Fibroblast of the aortic adventitia (primary cell): ENCODE results near the gene STK4. TPM values are rescaled to one million over a fixed set of nuclear protein-coding genes. Genes with fewer than 3 reads are reported as not detected.

Experiments
- DNase-seq: peaks from one replicate; pipeline ENCODE4 v3.0.0-alpha.2; 2010; ENCODE audit warnings: low read depth
- H3K4me3 ChIP-seq: 2 replicates; pipeline ENCODE4 v1.5.1; 2011; ENCODE audit warnings: low read depth, mild to moderate bottlenecking, control low read depth, low read length, moderate library complexity
- CTCF ChIP-seq: IDR thresholded peaks from 2 replicates; pipeline ENCODE4 v1.5.1; 2011; ENCODE audit warnings: mild to moderate bottlenecking, low read length, control low read depth, inconsistent platforms; ENCODE audit not compliant: insufficient read depth
- total RNA-seq: library from RNA; depleted of rRNA; stranded (reverse); fragments of >200 nt; gene quantifications from 2 replicates; pipeline ENCODE4 v1.2.3, GENCODE V29; 2012; ENCODE audit warnings: low replicate concordance

Gene STK4
- total RNA-seq, 1 donor = 41.6 TPM

- no peak overlapping the region for H3K4me3 ChIP-seq
- no peak for DNase-seq
- peak; percentile 43 for TF ChIP-seq CTCF
Measured at GRCh38 chr20:45111799-45112471, 145.6 kb downstream of the STK4 start.

GRCh38 chr20:45112754-45113153 lies 146.4 kb downstream of the STK4 start:
- TF ChIP-seq CTCF = no peak
- no peak for DNase-seq
- H3K4me3 ChIP-seq = no peak overlapping the region

- H3K4me3 ChIP-seq = no peak overlapping the region
- no peak for TF ChIP-seq CTCF
Measured at GRCh38 chr20:45113865-45114264, 147.6 kb downstream of the STK4 start.

GRCh38 chr20:45114465-45115385 lies 148.4 kb downstream of the STK4 start, which contains the start of gene WFDC5:
Gene WFDC5, minus strand, starts transcription at chr20:45115174. Its CDS starts 91 bp downstream, at chr20:45115083.
- TF ChIP-seq CTCF = no peak
- no peak for DNase-seq
- no peak within 1 kb of the TSS for H3K4me3 ChIP-seq

More at GRCh38 chr20:45113865-45114264, 147.6 kb downstream of the STK4 start:
- DNase-seq = no peak

- H3K4me3 ChIP-seq = no peak overlapping the region
- no peak for DNase-seq
- TF ChIP-seq CTCF = no peak
Measured at GRCh38 chr20:45115386-45115774, 149.1 kb downstream of the STK4 start.

GRCh38 chr20:45115829-45116228 lies 149.5 kb downstream of the STK4 start:
- H3K4me3 ChIP-seq = no peak overlapping the region
- no peak for TF ChIP-seq CTCF
- DNase-seq = no peak
